HCT116 (cell line): Measurements from ENCODE around the gene GRIN2D.

Source experiments
- CTCF ChIP-seq, 3 experiments: fragments of 200-600 bp in 1 of 3; sonication (generic) in 1 of 3; IDR thresholded peaks in 2 of 3; conservative IDR thresholded peaks in 1 of 3; 2 replicates each; pipeline ENCODE4 v1.5.1; 2012 to 2017; ENCODE audit warnings: low read depth in 2 of 3, low read length in 2 of 3, antibody characterized with exemption in 1 of 3, borderline replicate concordance in 1 of 3, control low read depth in 1 of 3, mild to moderate bottlenecking in 1 of 3, mixed read lengths in 1 of 3, mixed run types in 1 of 3, moderate library complexity in 1 of 3; ENCODE audit not compliant: insufficient read depth in 1 of 3
- EZH2 ChIP-seq: fragments of 200-600 bp; sonication (generic); IDR thresholded peaks from 2 replicates; pipeline ENCODE4 v1.6.1; 2017; ENCODE audit warnings: antibody characterized with exemption, mixed run types
- POLR2A ChIP-seq: IDR thresholded peaks from 2 replicates; pipeline ENCODE4 v1.7.0; 2011; ENCODE audit warnings: borderline replicate concordance; ENCODE audit not compliant: insufficient read depth, insufficient read length; ENCODE audit errors: extremely low read depth
- POLR2AphosphoS5 ChIP-seq: IDR thresholded peaks from 2 replicates; pipeline ENCODE4 v1.6.1; 2011; ENCODE audit warnings: mild to moderate bottlenecking, low read depth, low read length, moderate library complexity
- REST ChIP-seq: IDR thresholded peaks from 2 replicates; pipeline ENCODE4 v1.6.1; 2012; ENCODE audit warnings: low read depth
- TF ChIP-seq, protein P1 (sequence below): IDR thresholded peaks from 2 replicates; pipeline ENCODE4 v1.6.1; 2011; ENCODE audit warnings: mild to moderate bottlenecking, low read length, moderate library complexity; ENCODE audit not compliant: insufficient replicate concordance; ENCODE audit errors: extremely low read depth

DNA sequence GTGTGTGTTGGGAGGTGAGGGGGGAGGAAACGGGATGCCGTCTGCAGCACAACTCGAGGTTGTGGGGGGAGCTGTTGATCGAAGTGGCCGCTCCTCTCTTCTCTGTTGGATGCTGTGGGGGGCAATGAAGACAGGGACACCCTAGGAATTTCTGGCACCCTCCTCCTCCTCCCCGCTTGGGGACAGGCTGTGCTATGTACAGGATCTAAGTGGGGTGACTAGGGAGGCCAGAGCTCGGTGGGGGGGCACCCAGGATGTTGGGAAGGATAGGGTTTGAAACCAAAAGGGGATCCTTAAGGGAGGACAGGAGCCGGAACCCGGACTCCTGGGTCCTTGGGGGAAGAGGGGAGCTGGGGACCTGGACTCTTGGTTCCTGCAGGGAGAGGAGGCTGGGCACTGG is 2.0 kb downstream of the GRIN2D start:
- TF ChIP-seq EZH2, result no peak
- TF ChIP-seq POLR2AphosphoS5, result no peak
- TF ChIP-seq, protein P1, sequence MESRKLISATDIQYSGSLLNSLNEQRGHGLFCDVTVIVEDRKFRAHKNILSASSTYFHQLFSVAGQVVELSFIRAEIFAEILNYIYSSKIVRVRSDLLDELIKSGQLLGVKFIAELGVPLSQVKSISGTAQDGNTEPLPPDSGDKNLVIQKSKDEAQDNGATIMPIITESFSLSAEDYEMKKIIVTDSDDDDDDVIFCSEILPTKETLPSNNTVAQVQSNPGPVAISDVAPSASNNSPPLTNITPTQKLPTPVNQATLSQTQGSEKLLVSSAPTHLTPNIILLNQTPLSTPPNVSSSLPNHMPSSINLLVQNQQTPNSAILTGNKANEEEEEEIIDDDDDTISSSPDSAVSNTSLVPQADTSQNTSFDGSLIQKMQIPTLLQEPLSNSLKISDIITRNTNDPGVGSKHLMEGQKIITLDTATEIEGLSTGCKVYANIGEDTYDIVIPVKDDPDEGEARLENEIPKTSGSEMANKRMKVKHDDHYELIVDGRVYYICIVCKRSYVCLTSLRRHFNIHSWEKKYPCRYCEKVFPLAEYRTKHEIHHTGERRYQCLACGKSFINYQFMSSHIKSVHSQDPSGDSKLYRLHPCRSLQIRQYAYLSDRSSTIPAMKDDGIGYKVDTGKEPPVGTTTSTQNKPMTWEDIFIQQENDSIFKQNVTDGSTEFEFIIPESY, result no peak
- no peak for TF ChIP-seq REST
- TF ChIP-seq CTCF (IDR thresholded peaks at IDR 0.05 in 2 of 3, conservative IDR thresholded peaks at IDR 0.05 in 1 of 3; ENCODE audit: borderline replicate concordance in 1 of 3, insufficient read depth in 1 of 3, low read depth in 2 of 3, low read length in 2 of 3), result no peak
- TF ChIP-seq POLR2A, result no peak
